ENCODE results near the gene LSAMP. TPM values are rescaled to one million over a fixed set of nuclear protein-coding genes. Genes with fewer than 3 reads are reported as not detected.

The LSAMP gene
- total RNA-seq, 1 donor = 1.3 TPM

- TF ChIP-seq CTCF (IDR thresholded peaks at IDR 0.05; ENCODE audit: insufficient read depth, low read depth, low read length) = no peak
- H3K4me3 ChIP-seq (ENCODE audit: low read depth, low read length) = no peak overlapping the region
- DNase-seq (ENCODE audit: low read depth) = no peak
These were observed 407.1 kb downstream of the LSAMP start for GRCh38 chr3:116037954-116038911.

- DNase-seq (ENCODE audit: low read depth) = no peak
- no peak overlapping the region for H3K4me3 ChIP-seq (ENCODE audit: low read depth, low read length)
- TF ChIP-seq CTCF (IDR thresholded peaks at IDR 0.05; ENCODE audit: insufficient read depth, low read depth, low read length) = no peak
These were observed 409.9 kb downstream of the LSAMP start for GRCh38 chr3:116035429-116035828.

GRCh38 chr3:116034794-116035193, 410.5 kb downstream of the LSAMP start:
- no peak for DNase-seq (ENCODE audit: low read depth)
- H3K4me3 ChIP-seq (ENCODE audit: low read depth, low read length) = no peak overlapping the region
- TF ChIP-seq CTCF (IDR thresholded peaks at IDR 0.05; ENCODE audit: insufficient read depth, low read depth, low read length) = no peak

- no peak for DNase-seq (ENCODE audit: low read depth)
- no peak overlapping the region for H3K4me3 ChIP-seq (ENCODE audit: low read depth, low read length)
- no peak for TF ChIP-seq CTCF (IDR thresholded peaks at IDR 0.05; ENCODE audit: insufficient read depth, low read depth, low read length)
These were observed 411.2 kb downstream of the LSAMP start for GRCh38 chr3:116034086-116034485.

- TF ChIP-seq CTCF (IDR thresholded peaks at IDR 0.05; ENCODE audit: insufficient read depth, low read depth, low read length) = no peak
- H3K4me3 ChIP-seq (ENCODE audit: low read depth, low read length) = no peak overlapping the region
- DNase-seq (ENCODE audit: low read depth) = no peak
These were observed 411.8 kb downstream of the LSAMP start for GRCh38 chr3:116033516-116033915.

- no peak overlapping the region for H3K4me3 ChIP-seq (ENCODE audit: low read depth, low read length)
- no peak for TF ChIP-seq CTCF (IDR thresholded peaks at IDR 0.05; ENCODE audit: insufficient read depth, low read depth, low read length)
- DNase-seq (ENCODE audit: low read depth) = no peak
These were observed 413.1 kb downstream of the LSAMP start for GRCh38 chr3:116032176-116032575.

Data from fibroblast of villous mesenchyme (primary cell).